Neural progenitor cell (in vitro differentiated cells): Measurements from ENCODE around the gene ANAPC10.

Source experiments
- EZH2phosphoT487 ChIP-seq: fragments of 200-600 bp; sonication (generic); IDR thresholded peaks from 2 replicates; pipeline ENCODE4 v1.6.1; 2017; ENCODE audit warnings: antibody characterized with exemption
- TF ChIP-seq, protein P1 (sequence below): fragments of 200-600 bp; sonication (generic); IDR thresholded peaks from 2 replicates; pipeline ENCODE4 v1.5.1; 2017; ENCODE audit warnings: antibody characterized with exemption, mild to moderate bottlenecking

- TF ChIP-seq EZH2phosphoT487 = no peak
- TF ChIP-seq, protein P1, sequence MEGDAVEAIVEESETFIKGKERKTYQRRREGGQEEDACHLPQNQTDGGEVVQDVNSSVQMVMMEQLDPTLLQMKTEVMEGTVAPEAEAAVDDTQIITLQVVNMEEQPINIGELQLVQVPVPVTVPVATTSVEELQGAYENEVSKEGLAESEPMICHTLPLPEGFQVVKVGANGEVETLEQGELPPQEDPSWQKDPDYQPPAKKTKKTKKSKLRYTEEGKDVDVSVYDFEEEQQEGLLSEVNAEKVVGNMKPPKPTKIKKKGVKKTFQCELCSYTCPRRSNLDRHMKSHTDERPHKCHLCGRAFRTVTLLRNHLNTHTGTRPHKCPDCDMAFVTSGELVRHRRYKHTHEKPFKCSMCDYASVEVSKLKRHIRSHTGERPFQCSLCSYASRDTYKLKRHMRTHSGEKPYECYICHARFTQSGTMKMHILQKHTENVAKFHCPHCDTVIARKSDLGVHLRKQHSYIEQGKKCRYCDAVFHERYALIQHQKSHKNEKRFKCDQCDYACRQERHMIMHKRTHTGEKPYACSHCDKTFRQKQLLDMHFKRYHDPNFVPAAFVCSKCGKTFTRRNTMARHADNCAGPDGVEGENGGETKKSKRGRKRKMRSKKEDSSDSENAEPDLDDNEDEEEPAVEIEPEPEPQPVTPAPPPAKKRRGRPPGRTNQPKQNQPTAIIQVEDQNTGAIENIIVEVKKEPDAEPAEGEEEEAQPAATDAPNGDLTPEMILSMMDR = no peak
Observed at GRCh38 chr4:145003675-145004074, 94.3 kb downstream of the ANAPC10 start.
